ENCODE data around the gene TOP3B.

TOP3B gene

DNA sequence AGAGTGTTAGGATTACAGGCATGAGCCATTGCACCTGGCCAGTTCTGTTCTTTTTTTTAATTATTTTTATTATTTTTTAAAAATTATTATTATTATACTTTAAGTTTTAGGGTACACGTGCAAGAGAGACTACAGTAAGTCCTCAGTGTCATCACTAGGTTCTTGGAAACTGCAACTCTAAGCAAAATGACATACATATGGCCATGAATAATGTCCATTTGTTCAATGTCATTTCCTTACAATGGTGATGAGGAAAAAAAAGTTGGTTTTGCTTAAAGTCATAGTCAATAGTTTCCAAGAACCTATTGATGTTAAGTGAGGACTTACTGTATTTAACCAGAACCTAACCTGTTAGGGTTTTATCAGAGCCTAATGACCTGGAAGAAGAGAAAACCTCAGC lies 29.4 kb upstream of the TOP3B start:
- DNase-seq: no peak

GRCh38 chr22:22010358-22010757 lies 27.8 kb upstream of the TOP3B start:
- DNase-seq: no peak

GRCh38 chr22:22009661-22010060 lies 27.1 kb upstream of the TOP3B start:
- no peak for DNase-seq

DNA sequence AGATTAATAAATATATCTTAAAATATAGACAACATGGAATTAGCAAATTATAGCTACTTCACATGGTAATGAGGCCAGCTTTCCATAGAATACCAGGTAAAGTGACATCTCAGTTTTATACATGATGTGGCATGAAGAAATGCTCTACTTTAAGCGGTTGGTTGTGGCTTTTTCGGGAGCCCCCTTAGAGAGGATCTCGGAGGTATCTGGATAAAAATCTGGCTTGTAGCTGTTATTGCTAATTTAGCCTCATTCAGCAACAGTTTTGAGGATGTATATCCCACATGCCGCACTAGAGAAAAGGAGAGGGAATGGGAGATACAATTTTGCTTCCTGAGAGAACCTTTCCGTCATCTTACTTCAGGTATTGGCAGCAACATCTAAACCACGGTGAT lies 24.0 kb upstream of the TOP3B start:
- DNase-seq: no peak

- no peak for DNase-seq
Measured at GRCh38 chr22:22005945-22006595, 23.5 kb upstream of the TOP3B start.

GRCh38 chr22:22003233-22003632 lies 20.6 kb upstream of the TOP3B start:
- DNase-seq: no peak

DNA sequence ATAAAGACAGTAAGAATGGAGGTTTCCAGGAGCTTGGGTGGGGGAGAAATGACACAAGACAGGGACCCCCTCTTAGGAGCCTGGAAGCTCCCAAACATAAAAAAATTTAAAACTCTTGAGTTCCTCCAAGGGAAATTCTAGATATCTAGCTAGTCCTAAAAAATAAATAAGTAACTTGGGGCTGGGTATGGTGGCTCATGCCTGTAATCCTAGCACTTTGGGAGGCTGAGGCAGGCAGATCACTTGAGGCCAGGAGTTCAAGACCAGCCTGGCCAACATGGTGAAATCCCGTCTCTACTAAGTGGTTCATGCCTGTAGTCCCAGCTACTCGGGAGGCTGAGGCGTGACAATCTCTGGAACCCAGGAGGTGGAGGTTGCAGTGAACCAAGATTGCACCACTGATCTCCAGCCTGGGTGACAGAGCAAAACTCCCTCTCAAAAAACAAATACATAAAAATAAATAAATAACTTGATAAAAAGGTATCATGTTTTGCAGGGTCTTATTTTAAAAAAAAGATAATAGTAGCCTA lies 20.0 kb upstream of the TOP3B start:
- DNase-seq: no peak

- no peak for DNase-seq
Measured at GRCh38 chr22:22001664-22002525, 19.3 kb upstream of the TOP3B start.

- no peak for DNase-seq
Measured at GRCh38 chr22:21998595-21999247, 16.1 kb upstream of the TOP3B start.

- no peak for DNase-seq
Measured at GRCh38 chr22:21996175-21996720, 13.7 kb upstream of the TOP3B start.

GRCh38 chr22:21995660-21996059 lies 13.1 kb upstream of the TOP3B start:
- no peak for DNase-seq

DNA sequence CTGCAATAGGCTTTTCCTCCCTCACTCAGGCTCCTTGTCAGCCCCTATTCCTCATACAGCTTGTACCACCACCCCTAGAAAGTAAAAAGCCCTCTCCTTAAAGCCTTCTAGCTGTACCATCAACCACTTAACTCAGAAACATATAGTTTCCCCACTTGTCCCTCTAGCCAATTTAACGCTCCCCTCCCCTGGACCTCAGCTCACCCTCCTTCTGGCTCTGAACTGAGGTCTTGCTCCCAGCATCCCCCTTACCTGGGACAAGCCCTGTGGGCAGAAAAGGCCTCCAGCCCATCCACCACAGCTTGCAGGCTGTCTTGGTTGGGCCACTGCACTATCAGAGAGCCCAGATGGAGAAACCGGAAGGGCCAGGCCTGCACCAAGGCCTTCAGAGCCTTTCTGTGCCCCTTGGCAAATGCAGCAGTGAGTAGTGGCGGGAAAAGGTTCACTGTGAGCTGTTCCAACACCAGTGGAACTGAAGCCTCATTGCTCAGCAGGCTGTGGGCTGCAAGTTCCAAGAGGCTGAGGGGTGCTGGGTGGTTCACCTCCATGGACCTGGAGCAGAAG lies 12.4 kb upstream of the TOP3B start:
- no peak for DNase-seq

- DNase-seq: no peak
Measured at GRCh38 chr22:21992593-21993237, 10.1 kb upstream of the TOP3B start.

GRCh38 chr22:21991774-21992173 lies 9.2 kb upstream of the TOP3B start:
- DNase-seq: no peak

GRCh38 chr22:21991304-21991596 lies 8.7 kb upstream of the TOP3B start:
- DNase-seq: no peak

- DNase-seq: no peak
Measured at GRCh38 chr22:21990445-21991303, 8.1 kb upstream of the TOP3B start.

- peak; percentile 13 for DNase-seq
Measured at GRCh38 chr22:21989049-21989448, 6.5 kb upstream of the TOP3B start.

DNA sequence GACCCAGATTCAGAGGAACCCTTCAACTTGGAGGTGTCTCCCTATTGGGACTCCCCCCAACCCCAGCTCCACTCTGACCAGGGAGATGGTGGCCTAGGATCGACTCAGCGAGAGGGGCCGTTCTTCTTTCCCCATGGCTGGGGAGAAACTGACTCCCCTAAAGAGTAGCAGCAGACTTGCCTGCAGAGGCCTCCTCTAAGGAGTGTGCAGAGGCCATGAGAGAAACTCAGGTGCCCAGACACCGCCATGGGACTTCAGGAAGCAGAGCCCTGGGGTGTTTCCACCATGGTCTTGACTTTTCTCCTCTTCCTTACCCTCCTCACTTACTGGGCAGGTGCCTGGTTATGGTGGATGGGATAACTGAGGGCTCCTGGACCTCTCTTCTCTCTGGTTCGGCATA lies 2.6 kb upstream of the TOP3B start:
- no peak for DNase-seq

- no peak for DNase-seq
Measured at GRCh38 chr22:21984793-21985192, 2.2 kb upstream of the TOP3B start.

- no peak for DNase-seq
Measured at GRCh38 chr22:21981874-21982273, 713 bp downstream of the TOP3B start.

DNA sequence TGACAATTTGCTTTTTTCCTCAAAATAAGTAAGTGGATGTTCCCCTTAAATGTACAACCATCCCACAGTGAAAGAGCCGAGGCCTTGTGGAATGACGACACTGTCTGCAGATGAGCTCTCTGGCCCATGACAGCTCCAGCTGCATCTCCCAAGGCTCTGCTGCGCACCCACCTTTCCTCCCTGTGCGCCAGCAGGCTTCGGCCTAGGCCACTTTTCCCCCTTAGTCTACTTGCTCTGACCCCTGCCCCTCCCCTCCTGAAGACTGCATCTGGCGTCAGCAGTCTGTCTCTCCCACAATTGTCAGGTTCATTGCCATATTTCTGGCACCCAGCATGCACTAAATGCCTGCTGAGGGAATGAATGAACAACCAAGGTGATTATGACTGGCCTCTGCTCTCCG lies 2.0 kb downstream of the TOP3B start:
- no peak for DNase-seq
